A673 (cell line): ENCODE results near the gene ABCA10.

Source experiments
- EZH2 ChIP-seq: fragments of 200-600 bp; sonication (generic); IDR thresholded peaks from 2 replicates; pipeline ENCODE4 v1.6.1; 2017; ENCODE audit warnings: borderline replicate concordance, low read depth, mild to moderate bottlenecking, mixed read lengths, antibody characterized with exemption, low read length; ENCODE audit not compliant: poor library complexity, severe bottlenecking
- TF ChIP-seq, protein P1 (sequence below): fragments of 300-800, 200-600 bp; sonication (generic); conservative IDR thresholded peaks from 2 replicates; pipeline ENCODE4 v1.5.1; 2017; ENCODE audit warnings: low read depth, mild to moderate bottlenecking, antibody characterized with exemption, low read length, moderate library complexity, mixed read lengths

DNA sequence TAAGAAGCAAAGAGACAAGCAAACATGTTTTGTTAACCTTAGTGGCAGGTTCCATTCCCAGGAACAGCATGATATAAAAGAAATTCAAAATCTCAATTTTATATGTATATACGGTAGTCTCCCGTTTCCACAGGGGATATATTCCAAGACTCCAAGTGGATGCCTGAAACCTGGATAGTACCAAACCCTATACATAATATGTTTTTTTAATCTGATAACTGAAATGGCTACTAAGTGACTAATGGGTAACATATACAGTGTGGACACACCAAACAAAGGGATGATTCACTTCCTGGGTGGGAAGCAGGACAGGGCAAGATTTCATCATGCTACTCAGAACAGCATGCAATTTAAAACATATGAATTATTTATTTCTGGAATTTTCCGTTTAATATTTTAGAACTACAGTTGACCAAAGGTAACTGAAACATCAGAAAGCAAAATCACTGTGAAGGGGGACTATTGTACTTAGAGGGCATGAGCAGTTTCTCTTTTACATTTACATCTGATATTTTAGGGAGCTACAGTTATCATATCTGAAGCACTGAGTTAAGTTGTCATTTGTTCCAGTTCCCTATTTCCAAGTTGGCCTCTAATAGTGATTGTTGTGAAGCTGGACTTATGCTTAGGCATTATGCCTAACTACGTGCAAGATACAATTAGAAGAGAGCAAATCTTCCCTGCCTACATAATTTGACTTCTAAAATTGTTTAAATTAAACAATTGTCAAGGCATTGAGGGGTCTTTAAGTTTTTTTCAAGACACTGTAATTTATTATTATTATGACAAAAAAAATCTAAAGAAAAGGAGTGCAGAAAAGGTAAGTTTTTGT is 52.8 kb downstream of the ABCA10 start:
- TF ChIP-seq, protein P1, sequence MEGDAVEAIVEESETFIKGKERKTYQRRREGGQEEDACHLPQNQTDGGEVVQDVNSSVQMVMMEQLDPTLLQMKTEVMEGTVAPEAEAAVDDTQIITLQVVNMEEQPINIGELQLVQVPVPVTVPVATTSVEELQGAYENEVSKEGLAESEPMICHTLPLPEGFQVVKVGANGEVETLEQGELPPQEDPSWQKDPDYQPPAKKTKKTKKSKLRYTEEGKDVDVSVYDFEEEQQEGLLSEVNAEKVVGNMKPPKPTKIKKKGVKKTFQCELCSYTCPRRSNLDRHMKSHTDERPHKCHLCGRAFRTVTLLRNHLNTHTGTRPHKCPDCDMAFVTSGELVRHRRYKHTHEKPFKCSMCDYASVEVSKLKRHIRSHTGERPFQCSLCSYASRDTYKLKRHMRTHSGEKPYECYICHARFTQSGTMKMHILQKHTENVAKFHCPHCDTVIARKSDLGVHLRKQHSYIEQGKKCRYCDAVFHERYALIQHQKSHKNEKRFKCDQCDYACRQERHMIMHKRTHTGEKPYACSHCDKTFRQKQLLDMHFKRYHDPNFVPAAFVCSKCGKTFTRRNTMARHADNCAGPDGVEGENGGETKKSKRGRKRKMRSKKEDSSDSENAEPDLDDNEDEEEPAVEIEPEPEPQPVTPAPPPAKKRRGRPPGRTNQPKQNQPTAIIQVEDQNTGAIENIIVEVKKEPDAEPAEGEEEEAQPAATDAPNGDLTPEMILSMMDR = no peak
- TF ChIP-seq EZH2 = no peak
